GM18511 (cell line): ENCODE results near the gene SLC8A3.

Source experiments
- ATAC-seq: cut with Tn5 transposase; IDR thresholded peaks from one replicate; pipeline ENCODE4 v1.9.1; 2021; ENCODE audit warnings: mild to moderate bottlenecking, moderate library complexity; ENCODE audit not compliant: unreplicated experiment

The SLC8A3 gene

GRCh38 chr14:70180718-70181117 lies 8.0 kb downstream of the SLC8A3 start:
- no peak for ATAC-seq

DNA sequence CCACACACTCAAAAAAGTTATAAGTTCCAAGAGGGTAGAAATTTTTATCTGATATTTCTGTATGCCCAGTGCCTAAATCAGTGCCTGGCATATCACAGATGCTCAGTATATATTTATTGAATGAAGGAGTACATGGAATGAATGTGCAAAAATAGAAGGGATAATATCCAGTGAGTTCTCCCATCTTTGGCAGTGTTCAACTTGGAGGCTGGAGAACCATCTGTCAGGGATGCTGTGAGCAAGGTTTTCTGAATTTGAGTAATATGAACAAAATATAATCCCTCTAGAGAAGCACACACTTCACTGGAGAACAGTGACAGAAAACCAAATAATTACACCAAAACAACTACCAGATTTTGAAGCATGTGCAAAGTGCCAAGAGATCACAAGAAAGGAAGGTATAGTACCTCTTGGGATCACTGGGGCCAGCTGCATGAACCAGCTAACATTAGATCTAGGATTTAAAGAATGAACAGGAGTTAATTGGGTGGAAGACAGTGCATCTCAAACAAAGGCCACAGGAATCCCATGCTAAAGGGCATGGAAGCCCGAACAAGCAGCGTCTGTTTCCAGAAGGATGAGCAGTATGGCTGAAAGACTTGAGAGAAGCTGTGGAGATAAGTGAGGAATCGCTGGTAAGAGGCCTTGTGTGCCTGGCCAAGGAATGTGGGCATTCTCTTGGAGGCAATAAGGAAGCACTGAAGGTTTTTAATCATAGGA lies 11.5 kb downstream of the SLC8A3 start:
- no peak for ATAC-seq

DNA sequence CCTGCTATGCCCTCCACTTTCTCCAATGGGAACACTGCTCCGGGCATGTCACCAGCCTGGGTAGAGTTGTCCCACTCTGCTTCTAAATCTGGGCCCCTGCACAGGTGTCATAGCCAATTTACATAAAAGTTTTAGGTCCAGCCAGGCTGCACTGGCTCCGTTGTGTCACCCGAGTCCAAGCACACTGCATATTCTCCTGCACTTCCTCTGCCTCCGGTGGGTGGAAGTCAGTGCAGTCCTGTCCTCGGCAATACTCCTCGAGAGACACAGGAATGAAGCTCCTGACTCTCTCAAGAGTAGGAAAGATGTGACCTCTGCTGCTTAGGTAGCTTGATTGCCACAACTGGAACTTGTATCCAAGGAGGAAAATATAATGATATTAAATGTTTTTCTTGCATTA lies 15.2 kb downstream of the SLC8A3 start:
- ATAC-seq: no peak

GRCh38 chr14:70171726-70172125 lies 17.0 kb downstream of the SLC8A3 start:
- no peak for ATAC-seq

- ATAC-seq: no peak
Observed at GRCh38 chr14:70170976-70171375, 17.8 kb downstream of the SLC8A3 start.

- ATAC-seq: no peak
Observed at GRCh38 chr14:70168406-70168805, 20.3 kb downstream of the SLC8A3 start.

DNA sequence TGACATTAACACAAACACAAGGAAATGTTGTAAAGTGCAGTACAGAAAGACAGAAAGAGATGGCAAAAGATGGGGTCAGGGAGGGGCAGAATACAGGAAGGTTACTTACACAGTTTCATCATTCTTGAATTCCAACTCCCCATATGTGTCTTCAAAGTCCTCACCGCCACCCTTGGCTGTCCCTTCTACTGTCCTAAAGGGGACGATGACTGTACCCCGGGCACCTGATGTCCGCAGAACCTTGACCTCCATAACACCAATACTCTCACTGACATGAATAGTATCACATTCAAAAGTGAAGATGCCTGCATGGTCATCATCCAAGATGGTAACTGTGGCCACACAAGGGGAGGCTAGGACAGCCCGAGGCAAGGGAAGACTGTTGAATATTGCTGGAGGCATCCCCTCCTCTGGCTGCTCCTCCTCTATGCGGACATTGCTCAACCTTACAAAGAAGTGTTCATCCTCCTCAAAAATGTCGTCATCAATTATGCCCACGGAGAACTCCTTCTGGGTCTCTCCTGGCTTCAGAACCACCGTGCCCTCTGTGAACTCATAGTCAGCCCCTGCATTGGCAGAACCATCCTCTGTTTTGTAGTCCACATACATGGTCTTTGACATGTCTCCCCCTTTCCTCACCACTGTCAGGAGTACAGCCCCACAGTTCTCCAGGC lies 22.1 kb downstream of the SLC8A3 start:
- no peak for ATAC-seq

DNA sequence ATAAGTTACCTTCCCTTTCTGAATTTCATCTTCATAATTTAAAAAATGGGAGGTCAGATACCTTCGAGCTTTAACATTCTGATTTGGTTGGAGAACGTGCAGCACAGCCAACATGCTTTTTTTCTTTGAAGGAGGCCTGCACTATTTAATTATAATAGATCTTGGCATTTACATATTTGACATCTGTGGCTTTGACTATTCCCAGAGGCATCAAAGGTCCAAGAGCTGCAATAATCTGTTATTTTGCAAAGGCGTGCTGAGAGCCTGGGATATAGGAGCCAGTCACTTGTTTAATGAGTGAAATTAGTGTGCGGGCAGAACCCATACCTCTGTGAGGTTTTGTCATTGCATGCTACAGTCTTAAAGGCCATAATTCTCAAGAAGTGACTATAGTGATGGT lies 26.4 kb downstream of the SLC8A3 start:
- no peak for ATAC-seq

DNA sequence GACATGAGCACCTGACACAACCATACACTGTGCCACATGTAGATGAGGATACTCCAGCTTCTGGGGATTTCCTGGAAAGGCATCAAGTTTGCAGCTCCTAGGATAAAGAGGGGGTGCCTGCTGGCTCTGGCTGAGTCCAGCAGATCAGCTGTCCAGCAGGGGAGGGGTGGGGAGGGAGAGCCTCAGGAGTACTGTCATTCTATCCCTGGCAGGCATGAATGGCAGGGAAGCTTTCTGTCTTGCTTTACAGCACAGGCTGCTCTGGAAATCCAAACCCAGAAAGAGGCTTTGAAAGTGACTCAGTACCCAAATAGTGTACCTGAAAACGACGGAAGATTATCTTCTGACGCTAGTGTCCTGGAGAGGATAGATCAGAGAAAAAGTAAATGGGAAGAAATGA lies 32.2 kb downstream of the SLC8A3 start:
- no peak for ATAC-seq

- ATAC-seq: no peak
Observed at GRCh38 chr14:70152704-70153103, 36.0 kb downstream of the SLC8A3 start.

GRCh38 chr14:70152081-70152480 lies 36.7 kb downstream of the SLC8A3 start:
- no peak for ATAC-seq

- no peak for ATAC-seq
Observed at GRCh38 chr14:70149596-70150165, 39.1 kb downstream of the SLC8A3 start.

DNA sequence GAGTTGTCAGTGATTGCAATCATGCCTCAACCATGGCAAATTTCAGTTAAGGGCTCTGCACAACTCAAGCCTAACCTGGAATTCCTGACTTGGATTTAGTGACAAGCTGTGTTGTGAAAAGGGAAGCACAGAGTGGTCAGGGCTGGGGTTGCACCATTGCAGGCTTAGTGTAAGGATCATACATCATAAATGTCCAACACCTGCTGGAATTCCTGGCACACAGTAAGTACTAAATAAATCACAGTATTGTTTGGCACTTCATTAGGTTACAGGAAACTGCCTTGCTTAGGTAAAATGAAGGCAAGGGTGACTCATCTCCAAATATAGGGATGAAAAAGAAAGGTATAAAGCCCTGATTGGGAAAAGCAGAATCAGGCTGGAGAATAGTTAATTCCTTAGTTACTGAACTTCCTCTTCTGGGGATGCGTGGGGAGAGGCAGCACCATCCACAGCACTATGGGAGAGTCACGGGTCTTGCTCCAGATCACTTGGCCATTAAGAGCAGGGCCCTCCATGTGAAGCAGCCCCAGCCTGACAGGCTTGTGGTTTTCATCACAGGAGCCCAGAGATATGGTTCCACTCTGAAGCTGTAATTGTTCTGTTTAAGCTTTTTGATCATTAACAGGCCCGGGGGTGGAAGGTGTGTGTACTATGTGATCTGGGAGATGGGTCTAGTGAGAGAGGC lies 39.7 kb downstream of the SLC8A3 start:
- ATAC-seq: peak; percentile 54

- ATAC-seq: no peak
Observed at GRCh38 chr14:70148351-70148750, 40.4 kb downstream of the SLC8A3 start.

GRCh38 chr14:70144046-70144445 lies 44.7 kb downstream of the SLC8A3 start:
- ATAC-seq: no peak

DNA sequence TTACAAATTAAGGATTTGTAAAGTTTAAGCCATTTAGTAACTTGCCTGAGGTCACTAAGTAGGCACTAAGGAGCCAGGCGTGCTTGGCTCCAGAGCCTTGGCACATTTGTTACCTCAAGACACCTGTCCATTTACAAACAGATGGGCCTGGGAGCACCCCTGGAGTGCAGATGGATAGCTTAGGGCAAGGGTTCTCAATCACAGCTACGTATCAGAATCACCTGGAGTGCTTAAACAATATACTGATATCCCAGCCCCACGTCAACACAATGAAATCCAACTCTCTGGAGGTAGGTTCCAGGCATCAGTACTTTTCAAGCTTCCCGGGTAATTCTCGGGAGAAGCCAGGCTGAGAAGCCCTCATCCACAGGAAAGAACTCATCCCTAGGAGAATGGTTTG lies 45.4 kb downstream of the SLC8A3 start:
- no peak for ATAC-seq

DNA sequence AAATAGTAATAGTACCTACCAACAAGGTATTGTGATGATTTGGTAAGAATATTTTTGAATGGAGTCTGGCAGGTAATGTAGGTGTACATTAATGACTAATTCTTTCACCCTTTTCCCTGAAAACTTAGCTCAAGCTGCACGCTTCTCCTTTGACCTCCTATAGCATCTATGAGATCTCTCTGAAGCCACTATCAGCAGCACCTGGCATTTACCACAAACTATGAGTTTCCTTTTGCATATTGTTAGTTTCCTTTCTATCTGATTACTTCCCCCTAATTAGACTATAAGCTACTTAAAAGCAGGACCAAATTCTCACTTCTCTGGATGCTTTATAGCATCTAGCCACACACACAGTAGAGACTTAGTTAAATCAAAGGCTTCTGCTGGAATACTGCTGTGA lies 48.1 kb downstream of the SLC8A3 start:
- no peak for ATAC-seq

GRCh38 chr14:70139384-70139783 lies 49.4 kb downstream of the SLC8A3 start:
- ATAC-seq: peak; percentile 88

DNA sequence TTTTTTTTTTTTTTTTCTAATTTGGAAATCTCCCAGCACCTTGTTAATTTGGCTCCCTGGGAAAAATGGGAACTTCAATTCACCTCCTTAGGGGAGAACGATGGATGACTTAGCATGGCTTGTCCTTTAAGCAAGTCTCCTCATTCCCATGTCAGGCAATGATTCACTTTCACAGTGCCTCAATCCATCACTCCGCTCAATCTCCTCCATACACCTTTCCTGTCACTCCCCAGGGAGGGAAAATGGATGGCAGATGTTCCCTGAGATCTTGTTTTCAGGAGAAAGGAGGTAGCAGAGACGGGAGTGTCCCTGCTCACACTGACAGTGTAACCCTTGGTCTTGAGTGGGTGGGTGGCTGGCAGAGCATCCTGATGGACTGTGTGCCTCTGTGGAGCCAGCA lies 51.0 kb downstream of the SLC8A3 start:
- no peak for ATAC-seq

DNA sequence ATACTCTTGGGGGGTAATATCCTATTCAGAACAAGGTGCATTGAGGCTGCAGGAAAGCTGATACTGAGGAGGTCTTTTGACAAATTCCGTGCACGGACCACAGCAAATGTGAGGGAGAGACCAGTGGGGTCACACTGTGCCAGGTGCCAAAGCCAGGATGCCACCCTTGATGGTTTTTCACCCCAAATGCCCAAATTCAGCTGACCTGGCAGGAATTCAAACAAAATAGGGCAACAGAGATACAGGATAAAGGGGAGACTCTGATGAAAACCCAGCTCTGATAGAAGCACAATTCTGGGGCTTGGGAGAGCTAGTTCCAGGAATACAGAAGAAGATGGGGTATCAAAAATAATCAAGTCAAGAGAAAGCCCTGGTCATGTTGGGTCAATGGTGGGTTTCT lies 55.3 kb downstream of the SLC8A3 start:
- ATAC-seq: no peak

GRCh38 chr14:70130482-70130881 lies 58.3 kb downstream of the SLC8A3 start:
- ATAC-seq: no peak

DNA sequence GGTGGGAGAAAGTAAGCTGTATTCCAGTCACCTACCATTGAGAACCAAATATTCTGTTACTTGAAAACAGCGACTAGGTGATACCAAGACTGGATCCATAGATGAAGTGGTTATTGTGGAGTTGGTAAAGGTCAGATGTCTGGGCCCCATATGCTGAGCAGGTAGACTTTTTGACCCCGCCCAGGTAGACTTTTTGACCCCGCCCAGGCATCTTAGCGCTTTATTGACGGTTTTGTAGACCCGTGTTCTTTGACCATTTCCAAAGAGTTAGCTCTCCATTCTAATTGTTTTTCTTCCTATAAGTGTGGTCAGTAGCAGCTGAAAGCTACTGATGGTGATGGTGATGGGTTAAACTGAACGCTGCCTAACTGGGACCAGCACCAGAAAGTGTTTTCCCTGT lies 61.6 kb downstream of the SLC8A3 start:
- ATAC-seq: no peak
